Osteocyte (in vitro differentiated cells): ENCODE results near the gene TREX2. TPM values are rescaled to one million over a fixed set of nuclear protein-coding genes. Genes with fewer than 3 reads are reported as not detected.
"Not testable (repeated sequence)": the region's sequence is repeated elsewhere in the genome, so short reads cannot be mapped to it uniquely, and the experiment has no call there.

Experiments used
- DNase-seq: peaks from one replicate; pipeline ENCODE4 v3.0.0; 2021; ENCODE audit warnings: mixed read lengths; ENCODE audit not compliant: unreplicated experiment; ENCODE audit errors: extremely low spot score
- H3K27ac Mint-ChIP-seq: one replicate; pipeline ENCODE4 v1.8.0; 2021; ENCODE audit warnings: mild to moderate bottlenecking, mixed read lengths; ENCODE audit not compliant: unreplicated experiment
- H3K27me3 Mint-ChIP-seq: one replicate; pipeline ENCODE4 v1.8.0; 2021; ENCODE audit warnings: mixed read lengths; ENCODE audit not compliant: unreplicated experiment
- H3K36me3 Mint-ChIP-seq: one replicate; pipeline ENCODE4 v1.8.0; 2021; ENCODE audit warnings: mixed read lengths; ENCODE audit not compliant: unreplicated experiment
- H3K4me1 Mint-ChIP-seq: one replicate; pipeline ENCODE4 v1.8.0; 2021; ENCODE audit warnings: mixed read lengths; ENCODE audit not compliant: unreplicated experiment
- H3K4me3 Mint-ChIP-seq: one replicate; pipeline ENCODE4 v1.8.0; 2021; ENCODE audit warnings: mild to moderate bottlenecking, moderate library complexity, mixed read lengths; ENCODE audit not compliant: unreplicated experiment
- H3K9me3 Mint-ChIP-seq: one replicate; pipeline ENCODE4 v1.8.0; 2021; ENCODE audit warnings: mixed read lengths; ENCODE audit not compliant: unreplicated experiment
- CTCF ChIP-seq: fragments of 200-600 bp; sonication (generic); IDR thresholded peaks from 2 replicates; pipeline ENCODE4 v1.5.0; 2021; ENCODE audit warnings: antibody characterized with exemption, mild to moderate bottlenecking, moderate library complexity
- total RNA-seq: library from RNA; stranded (reverse); gene quantifications from 2 replicates; pipeline ENCODE4 v1.2.1, GENCODE V29; 2021

Gene TREX2
- total RNA-seq, 1 donor from 2014 or later, result 2.5 TPM

GRCh38 chrX:153406011-153406410 is 39.8 kb downstream of the TREX2 start:
- H3K4me1 Mint-ChIP-seq, result no peaks in the 10 kb centered on the region
- H3K27ac Mint-ChIP-seq, result no peak overlapping the region
- no peaks in the 10 kb centered on the region for H3K36me3 Mint-ChIP-seq
- peaks cover 19% of the 10 kb centered on the region for H3K27me3 Mint-ChIP-seq
- H3K9me3 Mint-ChIP-seq, result peaks cover 4% of the 10 kb centered on the region
- TF ChIP-seq CTCF, result no peak
- H3K4me3 Mint-ChIP-seq, result no peak overlapping the region
- no peak for DNase-seq

GRCh38 chrX:153405426-153405825 is 40.4 kb downstream of the TREX2 start:
- Mint-ChIP-seq H3K9me3 (peaks cover 4% of the 10 kb centered on the region), H3K27ac (no peak overlapping the region), H3K36me3 (no peaks in the 10 kb centered on the region), H3K27me3 (peaks cover 19% of the 10 kb centered on the region), H3K4me1 (no peaks in the 10 kb centered on the region), H3K4me3 (no peak overlapping the region)
- DNase-seq, result no peak
- no peak for TF ChIP-seq CTCF

- H3K4me1 Mint-ChIP-seq, H3K4me3 Mint-ChIP-seq, H3K36me3 Mint-ChIP-seq, H3K9me3 Mint-ChIP-seq, DNase-seq, H3K27ac Mint-ChIP-seq: not testable (repeated sequence)
- H3K27me3 Mint-ChIP-seq, result peaks cover 19% of the 10 kb centered on the region
Observed at GRCh38 chrX:153404333-153404732, 41.5 kb downstream of the TREX2 start.

GRCh38 chrX:153401133-153401764 is 44.6 kb downstream of the TREX2 start, which contains the start of gene PNMA6E:
Gene PNMA6E, minus strand, starts transcription at chrX:153401350. Its CDS starts 2,501 bp downstream, at chrX:153398849.
- DNase-seq, result no peak
- Mint-ChIP-seq H3K27ac (no peak within 1 kb of the TSS), H3K27me3 (peaks cover 16% of the 10 kb centered on the region), H3K9me3 (peaks cover 4% of the 10 kb centered on the region), H3K36me3 (no peaks in the 10 kb centered on the region), H3K4me3 (no peak within 1 kb of the TSS), H3K4me1 (no peaks in the 10 kb centered on the region)
- no peak for TF ChIP-seq CTCF

- DNase-seq, result no peak
- Mint-ChIP-seq H3K36me3 (no peaks in the 10 kb centered on the region), H3K27me3 (peaks cover 18% of the 10 kb centered on the region), H3K4me1 (no peaks in the 10 kb centered on the region), H3K9me3 (peaks cover 4% of the 10 kb centered on the region), H3K27ac (no peak overlapping the region), H3K4me3 (no peak overlapping the region)
- TF ChIP-seq CTCF, result peak; percentile 55
Observed at GRCh38 chrX:153400146-153401132, 45.4 kb downstream of the TREX2 start.
